DOHH2 (cell line): ENCODE measurements around the gene ANKRD9.

ENCODE experiments used
- H3F3A ChIP-seq: fragments of 200-600 bp; sonication (generic), shearing (Covaris generic); 2 replicates; pipeline ENCODE4 v1.6.0; 2016; ENCODE audit warnings: antibody characterized with exemption, mild to moderate bottlenecking; ENCODE audit not compliant: control insufficient read depth, insufficient read depth
- H3K27ac ChIP-seq: fragments of 200-600 bp; sonication (generic); 2 replicates; pipeline ENCODE4 v1.5.1; 2014; ENCODE audit warnings: low read depth, mild to moderate bottlenecking, low read length, moderate library complexity
- H3K27me3 ChIP-seq: fragments of 200-600 bp; sonication (generic); 2 replicates; pipeline ENCODE4 v1.6.1; 2014; ENCODE audit warnings: mild to moderate bottlenecking, low read length, mixed read lengths; ENCODE audit not compliant: control insufficient read depth
- H3K36me3 ChIP-seq: fragments of 200-600 bp; sonication (generic); 2 replicates; pipeline ENCODE4 v1.6.1; 2014; ENCODE audit warnings: mild to moderate bottlenecking, low read length, moderate library complexity, mixed read lengths; ENCODE audit not compliant: control insufficient read depth
- H3K4me1 ChIP-seq: fragments of 200-600 bp; sonication (generic); 2 replicates; pipeline ENCODE4 v1.6.1; 2014; ENCODE audit warnings: mild to moderate bottlenecking, low read length, mixed read lengths; ENCODE audit not compliant: control insufficient read depth
- H3K4me2 ChIP-seq: fragments of 200-600 bp; sonication (generic); 2 replicates; pipeline ENCODE4 v1.6.0; 2014; ENCODE audit warnings: mild to moderate bottlenecking, low read length, moderate library complexity
- H3K4me3 ChIP-seq: fragments of 200-600 bp; sonication (generic); 2 replicates; pipeline ENCODE4 v1.5.1; 2014; ENCODE audit warnings: mild to moderate bottlenecking, low read length, mixed read lengths
- H3K79me2 ChIP-seq: fragments of 200-600 bp; sonication (generic); 2 replicates; pipeline ENCODE4 v1.6.1; 2014; ENCODE audit warnings: mild to moderate bottlenecking, low read length, mixed read lengths; ENCODE audit not compliant: control insufficient read depth
- H3K9me2 ChIP-seq: fragments of 200-600 bp; sonication (generic); replicated peaks from 2 replicates; pipeline ENCODE4 v1.6.1; 2014; ENCODE audit warnings: mild to moderate bottlenecking, low read length, mixed read lengths; ENCODE audit not compliant: control insufficient read depth
- H3K9me3 ChIP-seq: fragments of 200-600 bp; sonication (generic); 2 replicates; pipeline ENCODE4 v1.6.1; 2014; ENCODE audit warnings: antibody characterized with exemption, low read length, mixed read lengths; ENCODE audit not compliant: control insufficient read depth, insufficient read depth
- H4K20me1 ChIP-seq: fragments of 200-600 bp; sonication (generic); 2 replicates; pipeline ENCODE4 v1.6.0; 2014; ENCODE audit warnings: low read depth, mild to moderate bottlenecking, antibody characterized with exemption, low read length, moderate library complexity; ENCODE audit not compliant: control insufficient read depth, insufficient read depth
- EZH2phosphoT487 ChIP-seq: fragments of 200-600 bp; sonication (generic); IDR thresholded peaks from 2 replicates; pipeline ENCODE4 v1.6.1; 2017; ENCODE audit warnings: borderline replicate concordance, mild to moderate bottlenecking, antibody characterized with exemption, low read length, moderate library complexity, mixed read lengths
- TF ChIP-seq, protein P1 (sequence below): fragments of 200-600 bp; sonication (generic); IDR thresholded peaks from one replicate; pipeline ENCODE4 v1.5.1; 2014; ENCODE audit warnings: antibody characterized with exemption, mild to moderate bottlenecking, low read depth, low read length; ENCODE audit not compliant: poor library complexity, severe bottlenecking

The ANKRD9 gene

DNA sequence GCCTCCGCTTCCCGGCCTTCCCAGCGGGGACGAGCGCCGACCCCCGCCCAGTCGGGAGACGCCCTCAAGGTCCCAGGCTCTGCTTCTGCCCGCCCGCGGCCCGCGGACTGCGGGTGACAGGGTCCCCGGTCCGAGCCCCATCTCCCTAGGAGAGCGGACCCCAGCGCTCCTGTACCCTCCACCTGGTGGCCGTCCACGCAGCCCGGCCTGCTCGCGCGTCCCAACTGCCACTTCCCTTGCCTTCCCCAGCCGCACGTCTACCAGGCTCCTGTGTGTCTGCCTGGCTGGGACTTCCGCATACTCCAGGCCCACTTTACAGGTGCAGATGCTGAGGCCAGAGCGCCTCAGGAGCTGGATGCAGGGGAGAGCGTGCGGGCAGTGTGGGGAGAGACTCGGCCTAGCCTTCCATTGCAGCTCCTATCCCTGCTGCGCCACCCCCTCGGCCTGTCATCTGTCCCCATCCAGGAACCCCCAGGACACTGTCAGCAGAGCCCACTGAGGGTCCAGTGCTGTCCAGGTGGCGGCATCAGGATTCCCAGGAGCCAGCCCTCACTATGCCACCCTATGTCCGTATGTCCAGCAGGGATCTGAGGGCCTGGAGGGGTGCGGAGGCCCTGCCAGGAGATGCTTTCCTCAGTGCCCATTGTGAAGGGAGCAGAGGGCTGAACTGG, 8.0 kb upstream of the ANKRD9 start:
- H3K9me2 ChIP-seq: no peaks in the 10 kb centered on the region
- H4K20me1 ChIP-seq: no peaks in the 10 kb centered on the region
- H3K27ac ChIP-seq: no peak overlapping the region
- peak overlapping the region; percentile 89 for H3K4me2 ChIP-seq
- H3K36me3 ChIP-seq: no peaks in the 10 kb centered on the region
- H3K27me3 ChIP-seq: peaks cover 17% of the 10 kb centered on the region
- no peaks in the 10 kb centered on the region for H3F3A ChIP-seq
- peak overlapping the region; percentile 66 for H3K4me3 ChIP-seq
- TF ChIP-seq, protein P1, sequence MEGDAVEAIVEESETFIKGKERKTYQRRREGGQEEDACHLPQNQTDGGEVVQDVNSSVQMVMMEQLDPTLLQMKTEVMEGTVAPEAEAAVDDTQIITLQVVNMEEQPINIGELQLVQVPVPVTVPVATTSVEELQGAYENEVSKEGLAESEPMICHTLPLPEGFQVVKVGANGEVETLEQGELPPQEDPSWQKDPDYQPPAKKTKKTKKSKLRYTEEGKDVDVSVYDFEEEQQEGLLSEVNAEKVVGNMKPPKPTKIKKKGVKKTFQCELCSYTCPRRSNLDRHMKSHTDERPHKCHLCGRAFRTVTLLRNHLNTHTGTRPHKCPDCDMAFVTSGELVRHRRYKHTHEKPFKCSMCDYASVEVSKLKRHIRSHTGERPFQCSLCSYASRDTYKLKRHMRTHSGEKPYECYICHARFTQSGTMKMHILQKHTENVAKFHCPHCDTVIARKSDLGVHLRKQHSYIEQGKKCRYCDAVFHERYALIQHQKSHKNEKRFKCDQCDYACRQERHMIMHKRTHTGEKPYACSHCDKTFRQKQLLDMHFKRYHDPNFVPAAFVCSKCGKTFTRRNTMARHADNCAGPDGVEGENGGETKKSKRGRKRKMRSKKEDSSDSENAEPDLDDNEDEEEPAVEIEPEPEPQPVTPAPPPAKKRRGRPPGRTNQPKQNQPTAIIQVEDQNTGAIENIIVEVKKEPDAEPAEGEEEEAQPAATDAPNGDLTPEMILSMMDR: no peak
- TF ChIP-seq EZH2phosphoT487: no peak
- no peaks in the 10 kb centered on the region for H3K9me3 ChIP-seq
- peaks cover 9% of the 10 kb centered on the region for H3K4me1 ChIP-seq
- H3K79me2 ChIP-seq: no peaks in the 10 kb centered on the region

DNA sequence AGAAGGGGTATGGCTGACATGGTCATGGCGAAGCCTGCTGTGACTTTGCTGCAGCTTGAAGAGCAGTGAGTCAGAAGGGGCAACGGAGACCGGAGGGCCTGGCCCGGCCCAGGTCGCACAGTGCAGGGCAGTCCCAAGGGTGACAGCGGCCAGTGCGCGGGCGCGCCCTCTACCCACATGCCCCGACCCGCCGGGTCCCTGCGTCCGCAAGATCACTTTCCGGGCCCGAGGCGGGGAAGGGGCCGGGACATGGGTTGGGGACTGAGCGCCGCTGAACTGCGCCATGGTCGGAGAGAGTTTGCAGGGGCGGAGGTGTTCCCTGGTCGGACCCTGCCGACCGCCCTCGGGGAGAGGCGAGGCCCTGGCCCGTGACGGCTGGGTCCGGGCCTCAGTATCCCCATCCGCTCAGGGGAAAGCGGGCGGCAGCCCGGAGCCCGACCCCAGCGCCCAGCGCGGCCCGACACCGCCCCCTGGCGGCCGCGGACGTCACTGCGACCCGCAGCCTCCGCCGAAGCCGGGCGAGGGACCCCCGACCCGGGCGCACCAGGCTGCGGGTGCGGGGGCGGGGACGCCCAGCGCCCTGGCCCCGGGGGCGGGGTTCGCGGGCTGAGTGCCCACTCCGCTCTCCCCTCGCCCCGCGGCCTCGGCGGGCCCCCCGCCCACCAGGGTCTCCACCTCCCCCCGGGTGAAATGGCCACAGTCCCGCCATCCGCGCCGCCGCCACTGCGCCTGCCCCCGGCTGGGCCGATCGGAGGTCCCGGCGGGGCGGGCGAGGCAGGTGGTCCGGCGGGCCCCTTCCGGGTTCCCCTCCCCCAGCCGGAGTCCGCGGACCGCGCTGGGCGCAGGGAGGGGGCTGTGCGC, 7.2 kb upstream of the ANKRD9 start:
- peak overlapping the region; percentile 66 for H3K4me3 ChIP-seq
- H3K36me3 ChIP-seq: no peaks in the 10 kb centered on the region
- no peaks in the 10 kb centered on the region for H3F3A ChIP-seq
- H3K9me3 ChIP-seq: no peaks in the 10 kb centered on the region
- peaks cover 9% of the 10 kb centered on the region for H3K4me1 ChIP-seq
- peaks cover 17% of the 10 kb centered on the region for H3K27me3 ChIP-seq
- H4K20me1 ChIP-seq: no peaks in the 10 kb centered on the region
- H3K4me2 ChIP-seq: peak overlapping the region; percentile 89
- H3K79me2 ChIP-seq: no peaks in the 10 kb centered on the region
- TF ChIP-seq, protein P1: peak; percentile 70
- TF ChIP-seq EZH2phosphoT487: no peak
- no peak overlapping the region for H3K27ac ChIP-seq
- no peaks in the 10 kb centered on the region for H3K9me2 ChIP-seq

DNA sequence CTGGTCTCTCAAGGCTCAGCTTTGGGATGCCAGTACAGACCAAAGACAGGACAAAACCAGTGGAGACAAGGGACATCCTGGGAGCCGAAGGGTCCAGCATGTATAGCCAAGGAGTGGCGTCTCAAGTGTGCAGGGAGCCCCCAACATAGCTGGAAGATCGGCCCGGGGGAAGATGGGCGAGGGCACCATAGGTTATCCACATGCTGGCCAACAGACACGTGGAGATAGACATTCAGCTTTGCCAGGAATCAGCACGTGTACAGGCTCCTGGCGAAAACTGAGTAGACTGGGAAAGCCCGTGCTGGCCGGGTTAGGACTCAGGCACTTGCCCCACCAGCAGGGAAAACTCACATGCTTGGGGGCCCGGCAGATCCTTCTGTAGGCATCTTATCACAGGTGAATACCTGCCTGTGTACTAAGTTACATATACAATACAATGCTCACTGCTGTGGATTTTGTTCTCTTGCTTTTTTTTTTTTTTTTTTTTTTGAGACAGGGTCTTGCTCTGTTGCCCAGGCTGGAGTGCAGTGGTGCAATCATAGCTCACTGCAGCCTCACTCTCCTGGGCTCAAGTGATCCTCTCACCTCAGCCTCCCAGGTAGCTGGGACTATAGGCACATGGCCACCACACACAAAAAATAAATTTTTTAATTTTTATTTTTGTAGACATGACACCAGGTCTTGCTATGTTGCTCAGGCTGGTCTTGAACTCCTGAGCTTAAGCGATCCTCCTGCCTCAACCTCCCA, 5.6 kb upstream of the ANKRD9 start:
- Histone ChIP-seq H3K27me3 (peaks cover 17% of the 10 kb centered on the region), H3K4me3 (no peak overlapping the region), H3F3A (no peaks in the 10 kb centered on the region), H3K36me3 (no peaks in the 10 kb centered on the region), H3K27ac (no peak overlapping the region), H3K9me3 (no peaks in the 10 kb centered on the region), H3K4me2 (no peak overlapping the region), H4K20me1 (no peaks in the 10 kb centered on the region), H3K4me1 (peaks cover 20% of the 10 kb centered on the region), H3K79me2 (no peaks in the 10 kb centered on the region), H3K9me2 (no peaks in the 10 kb centered on the region)
- no peak for TF ChIP-seq EZH2phosphoT487
- TF ChIP-seq, protein P1: no peak
